GM12872 (cell line): ENCODE data around the gene NCMAP.

ENCODE experiments used
- CTCF ChIP-seq: IDR thresholded peaks from 3 replicates; pipeline ENCODE4 v1.5.1; 2011; ENCODE audit warnings: low read depth, mild to moderate bottlenecking, low read length, moderate library complexity; ENCODE audit not compliant: insufficient read depth

Gene NCMAP

GRCh38 chr1:24557711-24558131 is 1.8 kb downstream of the NCMAP start:
- no peak for TF ChIP-seq CTCF

GRCh38 chr1:24558455-24558854 is 2.6 kb downstream of the NCMAP start:
- no peak for TF ChIP-seq CTCF

- TF ChIP-seq CTCF, result no peak
These were observed 3.3 kb downstream of the NCMAP start for GRCh38 chr1:24558902-24559791.

- TF ChIP-seq CTCF, result no peak
These were observed 4.5 kb downstream of the NCMAP start for GRCh38 chr1:24560361-24560760.

- no peak for TF ChIP-seq CTCF
These were observed 6.7 kb downstream of the NCMAP start for GRCh38 chr1:24562625-24563024.

GRCh38 chr1:24564695-24565094 is 8.8 kb downstream of the NCMAP start:
- TF ChIP-seq CTCF, result no peak

- no peak for TF ChIP-seq CTCF
These were observed 10.5 kb downstream of the NCMAP start for GRCh38 chr1:24566236-24566867.
